Measurements from ENCODE around the gene HYCC2.

HYCC2 gene

GRCh38 chr2:201118121-201118960 is 46.9 kb upstream of the HYCC2 start (continued):
- TF ChIP-seq KLF8 (tag by site-specific recombination; IDR thresholded peaks at IDR 0.05) (peak; percentile 54; the same call in 1 of the 2 replicates), ZBTB44 (tag by site-specific recombination; IDR thresholded peaks at IDR 0.05) (no peak), ZNF112 (tag by site-specific recombination; IDR thresholded peaks at IDR 0.05) (no peak), ZNF26 (tag by site-specific recombination; IDR thresholded peaks at IDR 0.05) (no peak), ZNF114 (tag by site-specific recombination; IDR thresholded peaks at IDR 0.05) (no peak), ZNF548 (tag by site-specific recombination; IDR thresholded peaks at IDR 0.05) (no peak), GLIS2 (tag by site-specific recombination; IDR thresholded peaks at IDR 0.05) (peak; percentile 98), SALL2 (tag by site-specific recombination; IDR thresholded peaks at IDR 0.05; ENCODE audit: borderline replicate concordance) (no peak), PRDM2 (tag by site-specific recombination; IDR thresholded peaks at IDR 0.05; ENCODE audit: borderline replicate concordance) (no peak), ZNF426 (tag by site-specific recombination; IDR thresholded peaks at IDR 0.05) (no peak), ZNF660 (tag by site-specific recombination; IDR thresholded peaks at IDR 0.05) (peak; percentile 81), HOXD13 (CRISPR knock-in tag; IDR thresholded peaks at IDR 0.05; ENCODE audit: borderline replicate concordance) (no peak), ZNF433 (tag by site-specific recombination; IDR thresholded peaks at IDR 0.05; ENCODE audit: low read depth) (no peak), ZNF175 (tag by site-specific recombination; IDR thresholded peaks at IDR 0.05) (no peak), SETDB1 (IDR thresholded peaks at IDR 0.05; ENCODE audit: insufficient read length, low read length) (no peak), HOXA7 (CRISPR knock-in tag; IDR thresholded peaks at IDR 0.05; ENCODE audit: borderline replicate concordance) (no peak), KLF1 (tag by site-specific recombination; IDR thresholded peaks at IDR 0.05) (no peak), ZSCAN16 (tag by site-specific recombination; IDR thresholded peaks at IDR 0.05) (no peak), REPIN1 (tag by site-specific recombination; IDR thresholded peaks at IDR 0.05; ENCODE audit: low read depth) (no peak), ZNF366 (tag by site-specific recombination; conservative IDR thresholded peaks at IDR 0.05) (peak; percentile 62; the same call in 1 of the 2 replicates), ZNF621 (tag by site-specific recombination; IDR thresholded peaks at IDR 0.05) (no peak), ZSCAN23 (tag by site-specific recombination; IDR thresholded peaks at IDR 0.05) (0 out of 2 replicates have a peak, but pooled peaks have one; percentile 47), ZNF645 (tag by site-specific recombination; IDR thresholded peaks at IDR 0.05) (no peak), YY1 (tag by site-specific recombination; IDR thresholded peaks at IDR 0.05) (no peak; the same call in 1 of the 2 replicates), KLF17 (tag by site-specific recombination; IDR thresholded peaks at IDR 0.05) (no peak; the same call in 1 of the 2 replicates), PRDM1 (tag by site-specific recombination; IDR thresholded peaks at IDR 0.05) (peak; percentile 36; the same call in 1 of the 2 replicates), ZNF596 (tag by site-specific recombination; IDR thresholded peaks at IDR 0.05) (no peak), ZNF830 (tag by site-specific recombination; IDR thresholded peaks at IDR 0.05; ENCODE audit: low read depth) (no peak), BCL11A (tag by site-specific recombination; IDR thresholded peaks at IDR 0.05; ENCODE audit: low read depth) (no peak; the same call in none of the 2 replicates)
